ENCODE data around the gene HSPA9. TPM values are rescaled to one million over a fixed set of nuclear protein-coding genes. Genes with fewer than 3 reads are reported as not detected.

The HSPA9 gene
- polyA plus RNA-seq, 2 of the 4 experiments (the other 2 are of a cell fraction): 417 to 615 TPM

DNA sequence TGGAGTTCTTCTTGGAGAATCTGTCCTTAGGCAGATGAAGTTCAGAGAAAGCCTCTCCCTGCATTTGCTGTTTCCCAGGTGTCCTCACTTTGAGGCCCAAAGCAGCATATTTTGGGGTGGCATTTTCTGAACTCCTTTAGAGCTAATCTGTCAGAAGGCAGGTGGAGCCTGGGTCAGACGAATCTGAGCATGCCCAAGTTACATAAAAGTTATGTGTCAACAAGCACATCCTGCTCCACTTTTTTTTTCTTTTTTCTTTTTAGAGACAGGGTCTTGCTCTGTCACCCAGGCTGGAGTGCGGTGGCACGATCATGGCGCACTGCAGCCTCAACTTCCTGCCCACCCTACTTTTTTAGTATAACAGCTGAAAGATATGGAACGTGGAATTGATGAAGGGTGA, 41.3 kb upstream of the HSPA9 start (continued):
- TF ChIP-seq, protein P1, sequence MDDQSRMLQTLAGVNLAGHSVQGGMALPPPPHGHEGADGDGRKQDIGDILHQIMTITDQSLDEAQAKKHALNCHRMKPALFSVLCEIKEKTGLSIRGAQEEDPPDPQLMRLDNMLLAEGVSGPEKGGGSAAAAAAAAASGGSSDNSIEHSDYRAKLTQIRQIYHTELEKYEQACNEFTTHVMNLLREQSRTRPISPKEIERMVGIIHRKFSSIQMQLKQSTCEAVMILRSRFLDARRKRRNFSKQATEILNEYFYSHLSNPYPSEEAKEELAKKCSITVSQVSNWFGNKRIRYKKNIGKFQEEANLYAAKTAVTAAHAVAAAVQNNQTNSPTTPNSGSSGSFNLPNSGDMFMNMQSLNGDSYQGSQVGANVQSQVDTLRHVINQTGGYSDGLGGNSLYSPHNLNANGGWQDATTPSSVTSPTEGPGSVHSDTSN (IDR thresholded peaks at IDR 0.05): no peak
- TF ChIP-seq CBX2 (IDR thresholded peaks at IDR 0.05; ENCODE audit: borderline replicate concordance, low read depth) (no peak), ZC3H11A (IDR thresholded peaks at IDR 0.05) (no peak), RARB (CRISPR knock-in tag; IDR thresholded peaks at IDR 0.05) (no peak)
- TF ChIP-seq, protein P2, sequence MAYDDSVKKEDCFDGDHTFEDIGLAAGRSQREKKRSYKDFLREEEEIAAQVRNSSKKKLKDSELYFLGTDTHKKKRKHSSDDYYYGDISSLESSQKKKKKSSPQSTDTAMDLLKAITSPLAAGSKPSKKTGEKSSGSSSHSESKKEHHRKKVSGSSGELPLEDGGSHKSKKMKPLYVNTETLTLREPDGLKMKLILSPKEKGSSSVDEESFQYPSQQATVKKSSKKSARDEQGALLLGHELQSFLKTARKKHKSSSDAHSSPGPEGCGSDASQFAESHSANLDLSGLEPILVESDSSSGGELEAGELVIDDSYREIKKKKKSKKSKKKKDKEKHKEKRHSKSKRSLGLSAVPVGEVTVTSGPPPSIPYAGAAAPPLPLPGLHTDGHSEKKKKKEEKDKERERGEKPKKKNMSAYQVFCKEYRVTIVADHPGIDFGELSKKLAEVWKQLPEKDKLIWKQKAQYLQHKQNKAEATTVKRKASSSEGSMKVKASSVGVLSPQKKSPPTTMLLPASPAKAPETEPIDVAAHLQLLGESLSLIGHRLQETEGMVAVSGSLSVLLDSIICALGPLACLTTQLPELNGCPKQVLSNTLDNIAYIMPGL (CRISPR knock-in tag; IDR thresholded peaks at IDR 0.05; ENCODE audit: borderline replicate concordance): no peak
- TF ChIP-seq, protein P3, sequence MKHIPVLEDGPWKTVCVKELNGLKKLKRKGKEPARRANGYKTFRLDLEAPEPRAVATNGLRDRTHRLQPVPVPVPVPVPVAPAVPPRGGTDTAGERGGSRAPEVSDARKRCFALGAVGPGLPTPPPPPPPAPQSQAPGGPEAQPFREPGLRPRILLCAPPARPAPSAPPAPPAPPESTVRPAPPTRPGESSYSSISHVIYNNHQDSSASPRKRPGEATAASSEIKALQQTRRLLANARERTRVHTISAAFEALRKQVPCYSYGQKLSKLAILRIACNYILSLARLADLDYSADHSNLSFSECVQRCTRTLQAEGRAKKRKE (CRISPR knock-in tag; IDR thresholded peaks at IDR 0.05; ENCODE audit: low read depth): no peak

DNA sequence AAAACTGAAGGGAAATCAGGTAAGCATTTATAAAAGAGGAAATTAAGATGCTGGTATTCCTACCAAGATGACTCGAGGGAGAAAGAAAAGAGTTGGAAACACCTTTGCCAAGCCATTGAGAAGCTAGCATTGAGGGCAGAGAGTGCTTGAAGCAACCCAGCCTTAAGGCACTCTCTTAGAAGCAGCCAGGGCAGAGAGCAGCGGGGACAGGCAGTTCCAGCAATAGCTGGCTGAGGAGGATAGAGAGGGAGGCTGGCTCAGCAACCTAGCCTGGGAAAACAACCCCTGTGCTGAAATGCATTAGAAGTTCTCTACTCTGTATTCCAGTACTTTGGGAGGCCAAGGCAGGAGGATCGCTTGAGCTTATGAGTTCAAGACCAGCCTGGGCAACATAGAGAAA, 40.3 kb upstream of the HSPA9 start:
- POLR2A ChIA-PET: no interaction called here
- CTCF ChIA-PET: interaction anchor here (1.0 to 1.9 kb wide), 5 partner anchors 10 to 647 kb away, joined by 3 to 4 read pairs (median 3); no protein-coding TSS in a partner anchor

GRCh38 chr5:138611678-138612218, 36.5 kb upstream of the HSPA9 start:
- Histone ChIP-seq H3K4me1 (0 out of 3 replicates have a peak, but pooled peaks cover 3% of the 10 kb centered on the region), H3K4me2 (no peak overlapping the region), H3K4me3 (no peak overlapping the region), H3K9me3 (no peaks in the 10 kb centered on the region), H3K27ac (no peak overlapping the region)
- ChIA-PET CTCF (interaction anchor here (1.2 kb wide), 1 partner anchor 32 kb away, joined by 5 read pairs; no protein-coding TSS in a partner anchor), POLR2A (no interaction called here)
- 63% methylated on average over 5 of the region's 5 CpGs for WGBS (ENCODE audit: missing lambda C conversion rate)
- ATAC-seq (no peak), FAIRE-seq (no peak), DNase-seq (ENCODE audit: low read depth in 1 of 2, low spot score in 1 of 2) (no peak)
- TF ChIP-seq EP300 (IDR thresholded peaks at IDR 0.05) (no peak), JUN (IDR thresholded peaks at IDR 0.05) (no peak), RNF2 (IDR thresholded peaks at IDR 0.05; ENCODE audit: borderline replicate concordance, low read depth) (no peak), TFCP2L1 (CRISPR knock-in tag; IDR thresholded peaks at IDR 0.05) (no peak), FOSL2 (IDR thresholded peaks at IDR 0.05) (no peak), FOSL2 (CRISPR knock-in tag; IDR thresholded peaks at IDR 0.05) (no peak), CBX8 (IDR thresholded peaks at IDR 0.05) (no peak), NPAS2 (CRISPR knock-in tag; IDR thresholded peaks at IDR 0.05; ENCODE audit: borderline replicate concordance) (no peak), POLR2A (IDR thresholded peaks at IDR 0.05; ENCODE audit: low read length) (no peak), EHMT2 (IDR thresholded peaks at IDR 0.05; ENCODE audit: low read depth) (no peak), POLR2AphosphoS2 (conservative IDR thresholded peaks at IDR 0.05; ENCODE audit: low read length) (no peak), ZNF302 (CRISPR knock-in tag; IDR thresholded peaks at IDR 0.05) (no peak), RARB (CRISPR knock-in tag; IDR thresholded peaks at IDR 0.05) (no peak), CEBPB (IDR thresholded peaks at IDR 0.05) (no peak), BCL3 (IDR thresholded peaks at IDR 0.05) (no peak)
- TF ChIP-seq, protein P3 (CRISPR knock-in tag; IDR thresholded peaks at IDR 0.05; ENCODE audit: low read depth): no peak
- TF ChIP-seq, protein P4, sequence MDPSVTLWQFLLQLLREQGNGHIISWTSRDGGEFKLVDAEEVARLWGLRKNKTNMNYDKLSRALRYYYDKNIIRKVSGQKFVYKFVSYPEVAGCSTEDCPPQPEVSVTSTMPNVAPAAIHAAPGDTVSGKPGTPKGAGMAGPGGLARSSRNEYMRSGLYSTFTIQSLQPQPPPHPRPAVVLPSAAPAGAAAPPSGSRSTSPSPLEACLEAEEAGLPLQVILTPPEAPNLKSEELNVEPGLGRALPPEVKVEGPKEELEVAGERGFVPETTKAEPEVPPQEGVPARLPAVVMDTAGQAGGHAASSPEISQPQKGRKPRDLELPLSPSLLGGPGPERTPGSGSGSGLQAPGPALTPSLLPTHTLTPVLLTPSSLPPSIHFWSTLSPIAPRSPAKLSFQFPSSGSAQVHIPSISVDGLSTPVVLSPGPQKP (IDR thresholded peaks at IDR 0.05; ENCODE audit: low read depth, low read length): no peak

More for the DNA sequence above, 40.3 kb upstream of the HSPA9 start:
- TF ChIP-seq BHLHE40 (IDR thresholded peaks at IDR 0.05; ENCODE audit: low read depth, low read length) (no peak), JUN (IDR thresholded peaks at IDR 0.05) (no peak), ZC3H11A (IDR thresholded peaks at IDR 0.05) (no peak), CHD4 (IDR thresholded peaks at IDR 0.05; ENCODE audit: borderline replicate concordance) (no peak), RCOR1 (IDR thresholded peaks at IDR 0.05; ENCODE audit: low read depth, low read length) (no peak), EP300 (IDR thresholded peaks at IDR 0.05) (no peak)
- TF ChIP-seq, protein P5, sequence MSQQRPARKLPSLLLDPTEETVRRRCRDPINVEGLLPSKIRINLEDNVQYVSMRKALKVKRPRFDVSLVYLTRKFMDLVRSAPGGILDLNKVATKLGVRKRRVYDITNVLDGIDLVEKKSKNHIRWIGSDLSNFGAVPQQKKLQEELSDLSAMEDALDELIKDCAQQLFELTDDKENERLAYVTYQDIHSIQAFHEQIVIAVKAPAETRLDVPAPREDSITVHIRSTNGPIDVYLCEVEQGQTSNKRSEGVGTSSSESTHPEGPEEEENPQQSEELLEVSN (IDR thresholded peaks at IDR 0.05; ENCODE audit: borderline replicate concordance, low read depth): no peak
- TF ChIP-seq, protein P2 (CRISPR knock-in tag; IDR thresholded peaks at IDR 0.05; ENCODE audit: borderline replicate concordance): no peak
- Histone ChIP-seq H3K4me1 (no peaks in the 10 kb centered on the region), H3K27ac (no peak overlapping the region), H3K9me3 (no peaks in the 10 kb centered on the region), H3K4me3 (no peak overlapping the region), H3K4me2 (no peak overlapping the region)
- ATAC-seq (no peak), FAIRE-seq (no peak), DNase-seq (ENCODE audit: low read depth in 1 of 2, low spot score in 1 of 2) (no peak)
- 59% methylated on average over 3 of the region's 3 CpGs for WGBS (ENCODE audit: missing lambda C conversion rate)
